Left renal cortex interstitium (tissue), 4 donors: ENCODE measurements around the gene CLEC4F. TPM values are rescaled to one million over a fixed set of nuclear protein-coding genes. Genes with fewer than 3 reads are reported as not detected.

Source experiments
- DNase-seq, 4 donors: peaks; one replicate each; pipeline ENCODE4 v3.0.0-alpha.2; 2013; ENCODE audit warnings: low read depth in 4 of 4, low spot score in 2 of 4, missing footprints in 1 of 4
- polyA plus RNA-seq, 4 donors: library from polyadenylated mRNA; unstranded; fragments of 120-200 nt; gene quantifications; one replicate each; pipeline ENCODE4 v1.2.1, GENCODE V29; 2013; ENCODE audit not compliant: insufficient read length in 4 of 4

Gene CLEC4F
- polyA plus RNA-seq, 4 donors, result 0.06 to 0.08 TPM; not detected in 2

GRCh38 chr2:70789304-70790135 lies 30.9 kb downstream of the CLEC4F start:
- DNase-seq, result peak in 1 of 4 donors; percentile 42

- no peak for DNase-seq
Measured at GRCh38 chr2:70785137-70785911, 35.1 kb downstream of the CLEC4F start.

- no peak for DNase-seq
Measured at GRCh38 chr2:70784320-70784719, 36.1 kb downstream of the CLEC4F start.

GRCh38 chr2:70779911-70780545 lies 40.4 kb downstream of the CLEC4F start:
- no peak for DNase-seq

GRCh38 chr2:70779491-70779890 lies 40.9 kb downstream of the CLEC4F start:
- no peak for DNase-seq

GRCh38 chr2:70778676-70779075 lies 41.7 kb downstream of the CLEC4F start:
- DNase-seq, result no peak

- DNase-seq, result no peak
Measured at GRCh38 chr2:70777450-70777849, 42.9 kb downstream of the CLEC4F start.

- DNase-seq, result no peak
Measured at GRCh38 chr2:70776266-70776665, 44.1 kb downstream of the CLEC4F start.

- DNase-seq, result no peak
Measured at GRCh38 chr2:70775141-70775540, 45.3 kb downstream of the CLEC4F start.

GRCh38 chr2:70772486-70773155 lies 47.8 kb downstream of the CLEC4F start:
- no peak for DNase-seq

- DNase-seq, result no peak
Measured at GRCh38 chr2:70771446-70771845, 49.0 kb downstream of the CLEC4F start.

- no peak for DNase-seq
Measured at GRCh38 chr2:70769450-70769849, 50.9 kb downstream of the CLEC4F start.

GRCh38 chr2:70768590-70769085 lies 51.8 kb downstream of the CLEC4F start:
- DNase-seq, result no peak

- DNase-seq, result no peak
Measured at GRCh38 chr2:70767699-70768589, 52.5 kb downstream of the CLEC4F start, which contains the start of gene ADD2. TSS of gene ADD2 (minus strand) at chr2:70768200. CDS start at chr2:70706408, 61,792 bp downstream.

- no peak for DNase-seq
Measured at GRCh38 chr2:70767079-70767698, 53.2 kb downstream of the CLEC4F start.

GRCh38 chr2:70766357-70767078 lies 53.9 kb downstream of the CLEC4F start:
- no peak for DNase-seq

- no peak for DNase-seq
Measured at GRCh38 chr2:70765507-70765906, 54.9 kb downstream of the CLEC4F start.

GRCh38 chr2:70759446-70759845 lies 61.0 kb downstream of the CLEC4F start:
- DNase-seq, result no peak
